ENCODE measurements around the gene USP17L27. TPM values are rescaled to one million over a fixed set of nuclear protein-coding genes. Genes with fewer than 3 reads are reported as not detected.
"Not testable (repeated sequence)": the region's sequence is repeated elsewhere in the genome, so short reads cannot be mapped to it uniquely, and the experiment has no call there.

USP17L27 gene
- polyA plus RNA-seq (2012; rRNA removed) = not detected in 2 replicates
- not detected in 2 replicates for polyA plus RNA-seq (2012; cell fraction: cytosol; rRNA removed)
- polyA plus RNA-seq (2012; cell fraction: nucleus; rRNA removed) = not detected in 2 replicates

GRCh38 chr4:9343848-9344247 lies at the start of gene USP17L27:
Gene USP17L27, plus strand, starts transcription at chr4:9344148. Its CDS starts 0 bp downstream, at chr4:9344148.
- H2AFZ ChIP-seq (ENCODE audit: low read depth); H3K4me1 ChIP-seq (ENCODE audit: control insufficient read depth in 1 of 2, insufficient read depth in 2 of 2, low read depth in 1 of 2, low read length in 1 of 2); H3K9me2 ChIP-seq; H3K9me3 ChIP-seq; H3F3A ChIP-seq (replicated peaks; ENCODE audit: insufficient read depth); DNase-seq; H4K20me1 ChIP-seq (ENCODE audit: insufficient read depth); H3K27ac ChIP-seq (ENCODE audit: low read depth in 2 of 2, low read length in 1 of 2); H3K36me3 ChIP-seq (replicated peaks in 1 of 2; ENCODE audit: control insufficient read depth in 1 of 2, insufficient read depth in 2 of 2, low read length in 1 of 2); H3K4me2 ChIP-seq; H3K27me3 ChIP-seq (ENCODE audit: insufficient read depth); H3K79me2 ChIP-seq (ENCODE audit: insufficient read depth); POLR2A ChIA-PET; CTCF ChIA-PET; H3K9ac ChIP-seq; H3K4me3 ChIP-seq (ENCODE audit: low read depth in 2 of 2, low read length in 1 of 2): not testable (repeated sequence)
- WGBS (ENCODE audit: low lambda C conversion rate) = no CpG with 5 or more reads among the region's 15 CpGs

- H3K9me3 ChIP-seq; H3F3A ChIP-seq (replicated peaks; ENCODE audit: insufficient read depth); H3K27me3 ChIP-seq (ENCODE audit: insufficient read depth); H4K20me1 ChIP-seq (ENCODE audit: insufficient read depth); DNase-seq; H3K4me2 ChIP-seq; H3K9ac ChIP-seq; H3K27ac ChIP-seq (ENCODE audit: low read depth in 2 of 2, low read length in 1 of 2); CTCF ChIA-PET; H3K79me2 ChIP-seq (ENCODE audit: insufficient read depth); H3K4me3 ChIP-seq (ENCODE audit: low read depth in 2 of 2, low read length in 1 of 2); H3K36me3 ChIP-seq (replicated peaks in 1 of 2; ENCODE audit: control insufficient read depth in 1 of 2, insufficient read depth in 2 of 2, low read length in 1 of 2); H2AFZ ChIP-seq (ENCODE audit: low read depth); POLR2A ChIA-PET; H3K9me2 ChIP-seq; H3K4me1 ChIP-seq (ENCODE audit: control insufficient read depth in 1 of 2, insufficient read depth in 2 of 2, low read depth in 1 of 2, low read length in 1 of 2): not testable (repeated sequence)
- 4% methylated on average over 5 of the region's 13 CpGs for WGBS (ENCODE audit: low lambda C conversion rate)
Observed at GRCh38 chr4:9324191-9324590, 19.8 kb upstream of the USP17L27 start.

- CTCF ChIA-PET; H3K79me2 ChIP-seq (ENCODE audit: insufficient read depth); H3F3A ChIP-seq (replicated peaks; ENCODE audit: insufficient read depth); H3K9me2 ChIP-seq; H2AFZ ChIP-seq (ENCODE audit: low read depth); H3K27ac ChIP-seq (ENCODE audit: low read depth in 2 of 2, low read length in 1 of 2); H3K4me1 ChIP-seq (ENCODE audit: control insufficient read depth in 1 of 2, insufficient read depth in 2 of 2, low read depth in 1 of 2, low read length in 1 of 2); H3K9me3 ChIP-seq; POLR2A ChIA-PET; H3K27me3 ChIP-seq (ENCODE audit: insufficient read depth); H3K4me3 ChIP-seq (ENCODE audit: low read depth in 2 of 2, low read length in 1 of 2); H3K9ac ChIP-seq; H3K36me3 ChIP-seq (replicated peaks in 1 of 2; ENCODE audit: control insufficient read depth in 1 of 2, insufficient read depth in 2 of 2, low read length in 1 of 2); H3K4me2 ChIP-seq; H4K20me1 ChIP-seq (ENCODE audit: insufficient read depth); DNase-seq: not testable (repeated sequence)
- no CpG with 5 or more reads among the region's 15 CpGs for WGBS (ENCODE audit: low lambda C conversion rate)
Observed at GRCh38 chr4:9324865-9325264, 19.1 kb upstream of the USP17L27 start, which contains the start of gene USP17L24. Gene USP17L24, plus strand, starts transcription at chr4:9325165. Its CDS starts 0 bp downstream, at chr4:9325165.

- H3K9ac ChIP-seq; H3K9me2 ChIP-seq; DNase-seq; H3K4me2 ChIP-seq; H3K27me3 ChIP-seq (ENCODE audit: insufficient read depth); H3K9me3 ChIP-seq; H3K27ac ChIP-seq (ENCODE audit: low read depth in 2 of 2, low read length in 1 of 2); H3K4me3 ChIP-seq (ENCODE audit: low read depth in 2 of 2, low read length in 1 of 2); H3F3A ChIP-seq (replicated peaks; ENCODE audit: insufficient read depth); H3K36me3 ChIP-seq (replicated peaks in 1 of 2; ENCODE audit: control insufficient read depth in 1 of 2, insufficient read depth in 2 of 2, low read length in 1 of 2); POLR2A ChIA-PET; H4K20me1 ChIP-seq (ENCODE audit: insufficient read depth); H3K79me2 ChIP-seq (ENCODE audit: insufficient read depth); CTCF ChIA-PET; H3K4me1 ChIP-seq (ENCODE audit: control insufficient read depth in 1 of 2, insufficient read depth in 2 of 2, low read depth in 1 of 2, low read length in 1 of 2); H2AFZ ChIP-seq (ENCODE audit: low read depth): not testable (repeated sequence)
- WGBS (ENCODE audit: low lambda C conversion rate) = no CpG with 5 or more reads among the region's 15 CpGs
Observed at GRCh38 chr4:9329611-9330010, 14.3 kb upstream of the USP17L27 start, which contains the start of gene USP17L25. Gene USP17L25, plus strand, starts transcription at chr4:9329911. Its CDS starts 0 bp downstream, at chr4:9329911.

DNA sequence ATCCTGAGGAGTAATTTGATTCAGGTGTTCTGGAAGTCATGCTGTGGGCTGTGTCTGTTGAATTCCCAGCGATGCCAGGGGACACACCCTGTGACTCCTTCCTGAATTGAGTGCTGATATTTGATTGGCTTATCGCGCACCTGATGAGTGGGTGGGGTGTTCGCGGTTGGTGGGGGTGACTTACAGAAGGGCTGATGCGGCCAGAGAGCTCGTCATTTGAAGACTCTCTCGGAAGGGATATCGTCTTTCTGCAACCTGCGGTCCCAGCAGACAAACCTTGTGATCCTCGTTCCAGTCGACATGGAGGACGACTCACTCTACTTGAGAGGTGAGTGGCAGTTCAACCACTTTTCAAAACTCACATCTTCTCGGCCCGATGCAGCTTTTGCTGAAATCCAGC lies 9.6 kb upstream of the USP17L27 start, which contains the start of gene USP17L26:
Gene USP17L26, plus strand, starts transcription at position 301 of the 400 bp plus-strand sequence. Its CDS starts 0 bp downstream, at position 301.
- no CpG with 5 or more reads among the region's 15 CpGs for WGBS (ENCODE audit: low lambda C conversion rate)

GRCh38 chr4:9339103-9339502 lies 4.8 kb upstream of the USP17L27 start, which contains the start of gene USP17L5:
Gene USP17L5, plus strand, starts transcription at chr4:9339403. Its CDS starts 0 bp downstream, at chr4:9339403.
- WGBS (ENCODE audit: low lambda C conversion rate) = no CpG with 5 or more reads among the region's 15 CpGs
- H3K9me2 ChIP-seq; H3K27me3 ChIP-seq (ENCODE audit: insufficient read depth); H3K4me2 ChIP-seq; H3K9ac ChIP-seq; H3K9me3 ChIP-seq; H3K4me3 ChIP-seq (ENCODE audit: low read depth in 2 of 2, low read length in 1 of 2); H2AFZ ChIP-seq (ENCODE audit: low read depth); H4K20me1 ChIP-seq (ENCODE audit: insufficient read depth); H3K36me3 ChIP-seq (replicated peaks in 1 of 2; ENCODE audit: control insufficient read depth in 1 of 2, insufficient read depth in 2 of 2, low read length in 1 of 2); H3F3A ChIP-seq (replicated peaks; ENCODE audit: insufficient read depth); DNase-seq; H3K79me2 ChIP-seq (ENCODE audit: insufficient read depth); H3K4me1 ChIP-seq (ENCODE audit: control insufficient read depth in 1 of 2, insufficient read depth in 2 of 2, low read depth in 1 of 2, low read length in 1 of 2); H3K27ac ChIP-seq (ENCODE audit: low read depth in 2 of 2, low read length in 1 of 2); CTCF ChIA-PET; POLR2A ChIA-PET: not testable (repeated sequence)

More for the DNA sequence above, 9.6 kb upstream of the USP17L27 start, which contains the start of gene USP17L26:
- H3K27ac ChIP-seq (ENCODE audit: low read depth in 2 of 2, low read length in 1 of 2); H4K20me1 ChIP-seq (ENCODE audit: insufficient read depth); H3K27me3 ChIP-seq (ENCODE audit: insufficient read depth); H2AFZ ChIP-seq (ENCODE audit: low read depth); DNase-seq; H3K9ac ChIP-seq; H3K4me3 ChIP-seq (ENCODE audit: low read depth in 2 of 2, low read length in 1 of 2); H3K4me1 ChIP-seq (ENCODE audit: control insufficient read depth in 1 of 2, insufficient read depth in 2 of 2, low read depth in 1 of 2, low read length in 1 of 2); H3K79me2 ChIP-seq (ENCODE audit: insufficient read depth); H3F3A ChIP-seq (replicated peaks; ENCODE audit: insufficient read depth); H3K9me2 ChIP-seq; H3K9me3 ChIP-seq; CTCF ChIA-PET; H3K4me2 ChIP-seq; H3K36me3 ChIP-seq (replicated peaks in 1 of 2; ENCODE audit: control insufficient read depth in 1 of 2, insufficient read depth in 2 of 2, low read length in 1 of 2); POLR2A ChIA-PET: not testable (repeated sequence)
